Measurements from ENCODE around the gene HEATR3. TPM values are rescaled to one million over a fixed set of nuclear protein-coding genes. Genes with fewer than 3 reads are reported as not detected.
A peak's percentile ranks its signal among the peaks of the same experiment; 100 is the strongest.

HEATR3 gene
- total RNA-seq, 1 donor from 2014 or later = 31.7 TPM

GRCh38 chr16:50152807-50153595 is 87.2 kb downstream of the HEATR3 start, which contains the start of gene TENT4B:
Gene TENT4B (plus strand): TSS chr16:50153306. CDS start chr16:50153622, 316 bp downstream.
- DNase-seq (ENCODE audit: low read depth, low spot score) = peak; percentile 50

- no peak for DNase-seq (ENCODE audit: low read depth, low spot score)
Measured at GRCh38 chr16:50153596-50154419, 88.0 kb downstream of the HEATR3 start.

GRCh38 chr16:50154420-50154950 is 88.7 kb downstream of the HEATR3 start:
- no peak for DNase-seq (ENCODE audit: low read depth, low spot score)

- DNase-seq (ENCODE audit: low read depth, low spot score) = no peak
Measured at GRCh38 chr16:50155925-50156324, 90.2 kb downstream of the HEATR3 start.

Other genes with a start within 250 kb of the HEATR3 start
- 0.73 and 1.4 TPM in 2 replicates for gene ZNF423, start 209.9 kb upstream of the HEATR3 start, total RNA-seq
- gene CNEP1R1, start 40.7 kb upstream of the HEATR3 start, total RNA-seq = 25.9 and 31.4 TPM in 2 replicates
- gene TENT4B, start 87.3 kb downstream of the HEATR3 start, total RNA-seq = 9.4 and 15.4 TPM in 2 replicates
- gene ADCY7, start 200.6 kb downstream of the HEATR3 start, total RNA-seq = 15.2 and 24.4 TPM in 2 replicates